IMR-90 (cell line): ENCODE measurements around the gene GRK5. TPM values are rescaled to one million over a fixed set of nuclear protein-coding genes. Genes with fewer than 3 reads are reported as not detected.

Experiments used
- ATAC-seq: fragments of 200-7000 bp; cut with Tn5 transposase; 2 replicates; pipeline ENCODE4 v1.9.1; 2020; ENCODE audit warnings: low read depth, mild to moderate bottlenecking, moderate library complexity
- BruUV-seq: library from RNA; stranded (reverse); fragments of 400-500 nt; replicated peaks from 2 replicates; lab custom pipeline; 2021; lab: Mats Ljungman, UMichigan
- CTCF ChIA-PET: fragments of 300-600 bp; formaldehyde crosslinking; extraction: SDS; loops from one replicate; lab custom pipeline; 2021; ENCODE audit warnings: antibody characterized with exemption; lab: Yijun Ruan, JAX
- POLR2A ChIA-PET: fragments of 300-600 bp; sonication (Branson Sonifier 250); formaldehyde crosslinking; loops from one replicate; lab custom pipeline; 2022; ENCODE audit warnings: antibody characterized with exemption; ENCODE audit not compliant: unreplicated experiment; lab: Charles Lee
- DNase-seq: peaks from one replicate; pipeline ENCODE4 v3.0.0; 2013
- H2AFZ ChIP-seq: replicated peaks from 2 replicates; pipeline ENCODE3; 2013; ENCODE audit warnings: low read length, mild to moderate bottlenecking; ENCODE audit not compliant: poor library complexity
- H2AK5ac ChIP-seq: 2 replicates; pipeline ENCODE4 v1.6.1; 2013; ENCODE audit warnings: low read depth, low read length, inconsistent platforms
- H2AK9ac ChIP-seq: replicated peaks from 2 replicates; pipeline ENCODE3; 2013; ENCODE audit warnings: mild to moderate bottlenecking, low read depth, low read length, moderate library complexity; ENCODE audit not compliant: poor library complexity
- H2BK120ac ChIP-seq: 2 replicates; pipeline ENCODE4 v1.6.1; 2013; ENCODE audit warnings: low read depth, low read length, inconsistent platforms
- H2BK15ac ChIP-seq: 3 replicates; pipeline ENCODE4 v1.6.1; 2013; ENCODE audit warnings: low read depth, low read length, inconsistent platforms
- H2BK20ac ChIP-seq: 2 replicates; pipeline ENCODE4 v1.6.1; 2013; ENCODE audit warnings: low read depth, mild to moderate bottlenecking, inconsistent platforms, low read length, moderate library complexity
- H2BK5ac ChIP-seq: 2 replicates; pipeline ENCODE4 v1.6.1; 2013; ENCODE audit warnings: mild to moderate bottlenecking, low read depth, low read length, inconsistent platforms; ENCODE audit not compliant: poor library complexity, severe bottlenecking
- H3K14ac ChIP-seq: replicated peaks from 2 replicates; pipeline ENCODE4 v1.6.1; 2013; ENCODE audit warnings: low read depth, low read length, inconsistent platforms
- H3K18ac ChIP-seq: 2 replicates; pipeline ENCODE4 v1.6.1; 2013; ENCODE audit warnings: low read depth, low read length, control low read depth
- H3K23ac ChIP-seq: 2 replicates; pipeline ENCODE4 v1.6.1; 2013; ENCODE audit warnings: low read depth, low read length, inconsistent platforms
- H3K27ac ChIP-seq: 2 replicates; pipeline ENCODE4 v1.5.1; 2013; ENCODE audit warnings: mild to moderate bottlenecking, control low read depth, low read length; ENCODE audit not compliant: insufficient read depth
- H3K27me3 ChIP-seq: 2 replicates; pipeline ENCODE4 v1.6.1; 2013; ENCODE audit warnings: low read length; ENCODE audit not compliant: control insufficient read depth, insufficient read depth
- H3K36me3 ChIP-seq: 2 replicates; pipeline ENCODE4 v1.6.1; 2013; ENCODE audit warnings: low read length, mixed read lengths; ENCODE audit not compliant: control insufficient read depth, insufficient read depth
- H3K4ac ChIP-seq: 2 replicates; pipeline ENCODE4 v1.6.1; 2013; ENCODE audit warnings: low read depth, low read length, inconsistent platforms
- H3K4me1 ChIP-seq: 2 replicates; pipeline ENCODE4 v1.6.1; 2013; ENCODE audit warnings: low read length, mixed read lengths; ENCODE audit not compliant: control insufficient read depth, insufficient read depth
- H3K4me2 ChIP-seq: 2 replicates; pipeline ENCODE4 v1.6.1; 2013; ENCODE audit warnings: low read depth, mild to moderate bottlenecking, control low read depth, low read length, moderate library complexity
- H3K4me3 ChIP-seq: 2 replicates; pipeline ENCODE4 v1.5.1; 2013; ENCODE audit warnings: low read depth, mild to moderate bottlenecking, control low read depth, low read length, moderate library complexity; ENCODE audit not compliant: insufficient read depth
- H3K56ac ChIP-seq: 2 replicates; pipeline ENCODE4 v1.6.1; 2013; ENCODE audit warnings: low read length, inconsistent platforms; ENCODE audit not compliant: insufficient read depth; ENCODE audit errors: extremely low read depth
- H3K79me1 ChIP-seq, 2 experiments: 2 replicates each; pipeline ENCODE4 v1.6.1; 2013; ENCODE audit warnings: low read length in 2 of 2, inconsistent platforms in 1 of 2, low read depth in 1 of 2
- H3K9ac ChIP-seq: 2 replicates; pipeline ENCODE4 v1.6.1; 2013; ENCODE audit warnings: low read depth, low read length, control low read depth
- H3K9me1 ChIP-seq: 2 replicates; pipeline ENCODE4 v1.6.1; 2013; ENCODE audit warnings: low read length, inconsistent platforms; ENCODE audit not compliant: insufficient read depth
- H3K9me3 ChIP-seq: 2 replicates; pipeline ENCODE4 v1.6.1; 2013; ENCODE audit warnings: low read length; ENCODE audit not compliant: control insufficient read depth, insufficient read depth
- H4K20me1 ChIP-seq: 2 replicates; pipeline ENCODE4 v1.6.1; 2013; ENCODE audit warnings: low read length, inconsistent platforms; ENCODE audit not compliant: insufficient read depth
- H4K5ac ChIP-seq: 2 replicates; pipeline ENCODE4 v1.6.1; 2013; ENCODE audit warnings: mild to moderate bottlenecking, low read depth, low read length, control low read depth
- H4K8ac ChIP-seq, 2 experiments: 2 replicates each; pipeline ENCODE4 v1.6.1; 2013; ENCODE audit warnings: low read depth in 2 of 2, low read length in 2 of 2, control low read depth in 1 of 2, inconsistent platforms in 1 of 2
- H4K91ac ChIP-seq: 2 replicates; pipeline ENCODE4 v1.6.1; 2013; ENCODE audit warnings: low read depth, low read length, inconsistent platforms; ENCODE audit not compliant: insufficient read depth
- CEBPB ChIP-seq: IDR thresholded peaks from 2 replicates; pipeline ENCODE4 v1.6.1; 2012; ENCODE audit warnings: low read depth, low read length, improper control_type of control experiment
- CHD1 ChIP-seq: IDR thresholded peaks from 2 replicates; pipeline ENCODE4 v1.6.1; 2012; ENCODE audit warnings: low read depth, low read length, improper control_type of control experiment
- MAFK ChIP-seq: IDR thresholded peaks from 2 replicates; pipeline ENCODE4 v1.6.1; 2012; ENCODE audit warnings: low read depth, low read length, improper control_type of control experiment
- MXI1 ChIP-seq: IDR thresholded peaks from 2 replicates; pipeline ENCODE4 v1.6.1; 2012; ENCODE audit warnings: low read depth, mild to moderate bottlenecking, low read length, moderate library complexity, borderline replicate concordance
- NFE2L2 ChIP-seq: fragments of 150-350 bp; IDR thresholded peaks from 2 replicates; pipeline ENCODE4 v1.6.1; 2016; ENCODE audit warnings: low read depth, mild to moderate bottlenecking, low read length
- POLR2A ChIP-seq: IDR thresholded peaks from 2 replicates; pipeline ENCODE4 v1.6.1; 2012; ENCODE audit warnings: mild to moderate bottlenecking, low read depth, low read length
- RAD21 ChIP-seq: IDR thresholded peaks from 2 replicates; pipeline ENCODE4 v1.6.1; 2012; ENCODE audit warnings: low read length, improper control_type of control experiment
- RCOR1 ChIP-seq: IDR thresholded peaks from 2 replicates; pipeline ENCODE4 v1.6.1; 2012; ENCODE audit warnings: mild to moderate bottlenecking, low read length, improper control_type of control experiment; ENCODE audit not compliant: insufficient replicate concordance
- RFX5 ChIP-seq: IDR thresholded peaks from 2 replicates; pipeline ENCODE4 v1.8.0; 2012; ENCODE audit warnings: low read depth, mild to moderate bottlenecking, low read length, moderate library complexity
- WGBS, 2 experiments: methylation state at CpG; one replicate each; pipeline versions ENCODE4 v1.1.5 to v1.1.7; 2013; ENCODE audit warnings: missing lambda C conversion rate in 2 of 2; ENCODE audit not compliant: insufficient read length in 1 of 2; ENCODE audit errors: extremely low coverage in 2 of 2; 5-methylcytosine and 5-hydroxymethylcytosine counted together
- dilution Hi-C: fragments of 300-500 bp; cut with HindIII; formaldehyde crosslinking; loops from one replicate; pipeline ENCODE4 v1.14.3; 2018; ENCODE audit warnings: low sequenced_read_pairs; ENCODE audit not compliant: unreplicated experiment
- in situ Hi-C: fragments of 300-500 bp; cut with MboI; formaldehyde crosslinking; loops from 3 replicates; pipeline ENCODE4 v1.14.3; 2019; ENCODE audit warnings: low sequenced_read_pairs, inconsistent platforms, mixed read lengths
- intact Hi-C: fragments of 100-400 bp; cut with micrococcal nuclease; formaldehyde crosslinking; loops from 2 replicates; pipeline ENCODE4 v1.10.0; 2022
- polyA plus RNA-seq, 3 experiments: library from polyadenylated mRNA; depleted of rRNA; stranded (reverse); fragments of >200 nt; gene quantifications; 2 replicates each; pipeline ENCODE4 v1.2.3, GENCODE V29; 2012; ENCODE audit warnings: low replicate concordance in 1 of 3
- total RNA-seq: library from RNA; depleted of rRNA; stranded (reverse); fragments of >200 nt; gene quantifications from 2 replicates; pipeline ENCODE4 v1.2.3, GENCODE V29; 2012
- TF ChIP-seq, protein P1 (sequence below): conservative IDR thresholded peaks from 2 replicates; pipeline ENCODE4 v1.5.1; 2012; ENCODE audit warnings: mild to moderate bottlenecking, low read depth, low read length, improper control_type of control experiment
- TF ChIP-seq, protein P2 (sequence below): fragments of 150-350 bp; IDR thresholded peaks from 2 replicates; pipeline ENCODE4 v1.6.1; 2016; ENCODE audit warnings: low read depth, mild to moderate bottlenecking, low read length, moderate library complexity, borderline replicate concordance
- TF ChIP-seq, protein P3 (sequence below): fragments of 150-350 bp; IDR thresholded peaks from 2 replicates; pipeline ENCODE4 v1.6.1; 2017; ENCODE audit warnings: mild to moderate bottlenecking, antibody characterized with exemption, low read length, low read depth

GRK5 gene
- total and polyA plus RNA-seq, 2 of the 4 experiments (the other 2 are of a cell fraction): 12.9 to 16.3 TPM

DNA sequence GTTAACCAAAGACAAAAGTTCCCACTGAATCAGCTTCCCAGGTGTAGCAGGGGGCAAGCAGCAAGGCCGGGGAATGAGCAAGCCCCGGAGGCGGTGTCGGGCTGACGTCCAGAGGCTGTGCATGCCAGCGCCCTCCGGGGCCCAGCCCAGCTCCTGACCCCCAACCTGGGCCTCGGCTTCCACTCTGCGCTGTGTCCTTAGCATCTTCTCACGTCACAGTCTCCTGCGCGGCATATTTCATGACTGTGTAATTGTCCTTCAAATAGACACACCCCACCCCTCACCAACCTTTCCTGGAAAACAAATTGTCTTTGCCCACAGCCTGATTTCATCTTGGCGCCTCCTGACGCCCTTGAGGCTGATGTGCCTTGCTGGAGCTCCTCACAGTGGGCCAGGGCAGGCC, 201.6 kb downstream of the GRK5 start:
- dilution Hi-C loops: no loop called here
- Histone ChIP-seq H2BK20ac (peak overlapping the region; percentile 83), H2BK15ac (peak overlapping the region; percentile 34; the same call in 2 of the 3 replicates), H4K8ac (peak overlapping the region; percentile 82 to 84), H3K9me1 (peaks cover 20% of the 10 kb centered on the region), H3K36me3 (peaks cover 35% of the 10 kb centered on the region; the same call in 1 of the 2 replicates), H3K14ac (peak overlapping the region; percentile 17), H3K27me3 (no peaks in the 10 kb centered on the region), H3K4me3 (no peak overlapping the region), H2BK5ac (peak overlapping the region; percentile 75), H3K56ac (peak overlapping the region; percentile 50; the same call in 1 of the 2 replicates), H3K79me1 (peaks cover 23 to 79% of the 10 kb centered on the region in 2 experiments), H2AK5ac (peak overlapping the region; percentile 92), H2AFZ (no peak overlapping the region), H2AK9ac (peak overlapping the region; percentile 60), H4K5ac (peak overlapping the region; percentile 26), H3K4ac (peak overlapping the region; percentile 57), H3K9ac (peak overlapping the region; percentile 42), H3K18ac (peak overlapping the region; percentile 79), H3K4me1 (peaks cover 44% of the 10 kb centered on the region), H4K91ac (peak overlapping the region; percentile 92), H3K23ac (no peak overlapping the region; the same call in 1 of the 2 replicates), H4K20me1 (0 out of 2 replicates have a peak, but pooled peaks cover 3% of the 10 kb centered on the region), H3K4me2 (no peak overlapping the region), H2BK120ac (peak overlapping the region; percentile 85), H3K9me3 (no peaks in the 10 kb centered on the region), H3K27ac (peak overlapping the region; percentile 86)
- DNase-seq (peak; percentile 60), ATAC-seq (no peak)
- intact Hi-C loops: no loop called here
- 84% methylated on average over 14 of the region's 14 CpGs; no CpG with 5 or more reads in 1 of the 2 experiments for WGBS, 2 experiments
- in situ Hi-C loops: no loop called here
- ChIA-PET CTCF (no interaction called here), POLR2A (no interaction called here)
- TF ChIP-seq, protein P1, sequence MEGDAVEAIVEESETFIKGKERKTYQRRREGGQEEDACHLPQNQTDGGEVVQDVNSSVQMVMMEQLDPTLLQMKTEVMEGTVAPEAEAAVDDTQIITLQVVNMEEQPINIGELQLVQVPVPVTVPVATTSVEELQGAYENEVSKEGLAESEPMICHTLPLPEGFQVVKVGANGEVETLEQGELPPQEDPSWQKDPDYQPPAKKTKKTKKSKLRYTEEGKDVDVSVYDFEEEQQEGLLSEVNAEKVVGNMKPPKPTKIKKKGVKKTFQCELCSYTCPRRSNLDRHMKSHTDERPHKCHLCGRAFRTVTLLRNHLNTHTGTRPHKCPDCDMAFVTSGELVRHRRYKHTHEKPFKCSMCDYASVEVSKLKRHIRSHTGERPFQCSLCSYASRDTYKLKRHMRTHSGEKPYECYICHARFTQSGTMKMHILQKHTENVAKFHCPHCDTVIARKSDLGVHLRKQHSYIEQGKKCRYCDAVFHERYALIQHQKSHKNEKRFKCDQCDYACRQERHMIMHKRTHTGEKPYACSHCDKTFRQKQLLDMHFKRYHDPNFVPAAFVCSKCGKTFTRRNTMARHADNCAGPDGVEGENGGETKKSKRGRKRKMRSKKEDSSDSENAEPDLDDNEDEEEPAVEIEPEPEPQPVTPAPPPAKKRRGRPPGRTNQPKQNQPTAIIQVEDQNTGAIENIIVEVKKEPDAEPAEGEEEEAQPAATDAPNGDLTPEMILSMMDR: no peak
- no peak for TF ChIP-seq RFX5
- TF ChIP-seq NFE2L2: no peak
- TF ChIP-seq MAFK: no peak
- TF ChIP-seq, protein P2, sequence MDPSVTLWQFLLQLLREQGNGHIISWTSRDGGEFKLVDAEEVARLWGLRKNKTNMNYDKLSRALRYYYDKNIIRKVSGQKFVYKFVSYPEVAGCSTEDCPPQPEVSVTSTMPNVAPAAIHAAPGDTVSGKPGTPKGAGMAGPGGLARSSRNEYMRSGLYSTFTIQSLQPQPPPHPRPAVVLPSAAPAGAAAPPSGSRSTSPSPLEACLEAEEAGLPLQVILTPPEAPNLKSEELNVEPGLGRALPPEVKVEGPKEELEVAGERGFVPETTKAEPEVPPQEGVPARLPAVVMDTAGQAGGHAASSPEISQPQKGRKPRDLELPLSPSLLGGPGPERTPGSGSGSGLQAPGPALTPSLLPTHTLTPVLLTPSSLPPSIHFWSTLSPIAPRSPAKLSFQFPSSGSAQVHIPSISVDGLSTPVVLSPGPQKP: no peak
- TF ChIP-seq MXI1: no peak
- TF ChIP-seq CHD1: no peak
- TF ChIP-seq POLR2A: no peak
- TF ChIP-seq RCOR1: no peak
- no peak for TF ChIP-seq RAD21
- TF ChIP-seq, protein P3, sequence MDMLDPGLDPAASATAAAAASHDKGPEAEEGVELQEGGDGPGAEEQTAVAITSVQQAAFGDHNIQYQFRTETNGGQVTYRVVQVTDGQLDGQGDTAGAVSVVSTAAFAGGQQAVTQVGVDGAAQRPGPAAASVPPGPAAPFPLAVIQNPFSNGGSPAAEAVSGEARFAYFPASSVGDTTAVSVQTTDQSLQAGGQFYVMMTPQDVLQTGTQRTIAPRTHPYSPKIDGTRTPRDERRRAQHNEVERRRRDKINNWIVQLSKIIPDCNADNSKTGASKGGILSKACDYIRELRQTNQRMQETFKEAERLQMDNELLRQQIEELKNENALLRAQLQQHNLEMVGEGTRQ: no peak
- TF ChIP-seq CEBPB: no peak
- BruUV-seq: no TSS peak
